Kidney epithelial cell (primary cell): ENCODE data around the gene CELF5. TPM values are rescaled to one million over a fixed set of nuclear protein-coding genes. Genes with fewer than 3 reads are reported as not detected.
"Not testable (repeated sequence)": the region's sequence is repeated elsewhere in the genome, so short reads cannot be mapped to it uniquely, and the experiment has no call there.

ENCODE experiments used
- DNase-seq: peaks from one replicate; pipeline ENCODE4 v3.0.0-alpha.2; 2010; ENCODE audit warnings: low read depth
- H3K27me3 ChIP-seq: 2 replicates; pipeline ENCODE4 v1.6.0; 2011; ENCODE audit warnings: low read length; ENCODE audit not compliant: control insufficient read depth, insufficient read depth
- H3K36me3 ChIP-seq: 2 replicates; pipeline ENCODE4 v1.5.1; 2011; ENCODE audit warnings: low read length; ENCODE audit not compliant: control insufficient read depth, insufficient read depth
- H3K4me3 ChIP-seq: 2 replicates; pipeline ENCODE4 v1.5.1; 2011; ENCODE audit warnings: low read depth, mild to moderate bottlenecking, control low read depth, low read length
- total RNA-seq: library from RNA; depleted of rRNA; stranded (reverse); fragments of >200 nt; gene quantifications from 2 replicates; pipeline ENCODE4 v1.2.3, GENCODE V29; 2015
- TF ChIP-seq, protein P1 (sequence below): IDR thresholded peaks from 2 replicates; pipeline ENCODE4 v1.5.1; 2011; ENCODE audit warnings: mild to moderate bottlenecking, moderate library complexity, low read length, control low read depth, inconsistent platforms; ENCODE audit not compliant: insufficient read depth, poor library complexity, severe bottlenecking

CELF5 gene
- total RNA-seq, 1 donor from 2014 or later = 0.17 TPM

DNA sequence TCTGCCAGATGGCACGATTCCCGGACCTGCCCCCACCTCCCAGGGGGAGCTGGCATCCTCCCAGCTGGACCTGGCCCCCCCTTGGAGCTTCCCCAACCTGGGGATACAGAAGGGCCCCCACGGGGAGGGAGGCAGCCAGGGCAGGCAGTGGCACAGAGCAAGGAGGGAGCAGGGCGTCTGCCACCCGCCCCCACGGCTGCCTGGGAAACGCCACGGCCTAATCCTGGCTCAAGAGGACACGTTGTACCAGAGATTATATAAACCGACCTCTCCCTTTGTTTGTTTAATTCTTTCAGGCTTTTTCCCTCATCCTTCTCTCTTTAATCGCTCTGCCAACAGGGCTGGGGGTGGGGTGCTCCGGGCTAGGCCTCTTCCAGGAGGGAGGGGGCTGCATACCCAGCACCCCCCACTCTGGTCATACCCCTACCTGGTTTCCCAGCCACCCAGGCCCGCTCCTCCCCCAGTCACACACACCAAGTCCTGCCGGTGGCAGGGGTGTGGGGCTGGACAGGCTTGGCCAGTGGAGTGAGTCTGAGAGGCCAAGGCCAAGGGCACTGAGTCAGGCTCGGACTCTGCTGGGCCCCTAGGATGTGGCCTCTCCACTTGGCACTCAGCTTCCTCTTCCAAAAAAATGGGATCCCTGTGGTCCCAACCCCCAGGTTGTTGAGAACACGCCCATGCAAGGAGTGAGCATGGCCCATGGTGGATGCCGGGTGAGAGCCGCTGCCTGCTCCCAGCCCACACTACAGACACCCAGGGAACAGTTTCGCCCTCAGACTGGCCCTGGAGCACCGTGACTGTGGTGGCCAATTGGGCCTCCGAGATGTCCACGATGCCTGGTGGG lies 112.4 kb downstream of the CELF5 start:
- TF ChIP-seq, protein P1, sequence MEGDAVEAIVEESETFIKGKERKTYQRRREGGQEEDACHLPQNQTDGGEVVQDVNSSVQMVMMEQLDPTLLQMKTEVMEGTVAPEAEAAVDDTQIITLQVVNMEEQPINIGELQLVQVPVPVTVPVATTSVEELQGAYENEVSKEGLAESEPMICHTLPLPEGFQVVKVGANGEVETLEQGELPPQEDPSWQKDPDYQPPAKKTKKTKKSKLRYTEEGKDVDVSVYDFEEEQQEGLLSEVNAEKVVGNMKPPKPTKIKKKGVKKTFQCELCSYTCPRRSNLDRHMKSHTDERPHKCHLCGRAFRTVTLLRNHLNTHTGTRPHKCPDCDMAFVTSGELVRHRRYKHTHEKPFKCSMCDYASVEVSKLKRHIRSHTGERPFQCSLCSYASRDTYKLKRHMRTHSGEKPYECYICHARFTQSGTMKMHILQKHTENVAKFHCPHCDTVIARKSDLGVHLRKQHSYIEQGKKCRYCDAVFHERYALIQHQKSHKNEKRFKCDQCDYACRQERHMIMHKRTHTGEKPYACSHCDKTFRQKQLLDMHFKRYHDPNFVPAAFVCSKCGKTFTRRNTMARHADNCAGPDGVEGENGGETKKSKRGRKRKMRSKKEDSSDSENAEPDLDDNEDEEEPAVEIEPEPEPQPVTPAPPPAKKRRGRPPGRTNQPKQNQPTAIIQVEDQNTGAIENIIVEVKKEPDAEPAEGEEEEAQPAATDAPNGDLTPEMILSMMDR = no peak
- peak; percentile 45 for DNase-seq
- Histone ChIP-seq H3K27me3 (no peaks in the 10 kb centered on the region), H3K36me3 (no peaks in the 10 kb centered on the region), H3K4me3 (no peak overlapping the region)

DNA sequence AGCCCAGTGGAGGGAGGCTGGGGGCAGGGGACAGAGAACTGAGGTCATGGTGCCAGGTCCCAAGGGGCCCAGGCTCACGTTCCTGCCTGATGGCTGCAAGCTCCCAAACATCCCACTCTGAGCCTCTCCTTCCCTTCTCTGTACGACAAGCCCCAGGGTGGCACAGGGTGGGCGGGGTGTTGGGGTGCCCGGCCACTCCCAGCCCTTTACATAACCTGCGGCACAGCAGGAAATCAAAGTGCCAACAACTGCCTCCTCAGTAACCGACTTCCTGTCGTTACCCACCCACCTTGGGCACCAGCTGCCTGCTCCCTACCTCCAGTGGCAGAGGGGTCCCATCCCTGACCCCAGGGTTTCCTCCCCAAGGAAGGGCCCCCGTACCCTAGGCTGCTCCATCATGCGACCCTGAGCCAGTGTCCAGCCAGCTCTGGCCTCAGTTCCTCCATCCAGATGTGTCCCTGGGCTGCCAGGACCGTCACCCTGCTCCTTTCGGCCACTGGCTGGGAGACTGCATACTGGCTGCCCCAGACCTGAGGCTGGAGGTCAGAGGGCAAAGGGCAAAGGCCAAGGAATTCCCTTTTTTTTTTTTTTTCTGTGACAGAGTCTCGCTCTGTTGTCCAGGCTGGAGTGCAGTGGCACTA lies 114.2 kb downstream of the CELF5 start:
- TF ChIP-seq, protein P1 = no peak
- H3K4me3 ChIP-seq = no peak overlapping the region

DNA sequence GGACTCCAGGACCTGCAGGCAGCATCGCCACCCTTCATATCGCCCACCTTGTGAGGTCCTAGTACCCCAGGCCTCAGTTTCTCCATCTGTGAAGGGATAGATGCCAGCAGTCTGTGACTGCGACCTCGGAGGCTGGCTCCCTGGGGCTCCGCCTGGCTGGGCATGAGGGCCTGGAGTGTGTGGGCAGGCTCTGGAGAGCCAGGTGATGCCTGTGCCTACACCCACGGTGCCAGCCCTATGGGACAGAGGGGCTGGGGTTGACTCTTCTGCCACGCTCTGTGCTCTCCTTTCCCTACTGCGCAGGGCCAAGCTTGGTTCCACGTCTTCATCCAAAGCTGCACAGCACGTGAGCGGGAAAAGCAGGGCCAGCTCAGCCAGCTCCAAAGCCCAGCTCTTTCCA lies 115.9 kb downstream of the CELF5 start:
- Histone ChIP-seq H3K4me3 (no peak overlapping the region), H3K27me3 (no peaks in the 10 kb centered on the region), H3K36me3 (no peaks in the 10 kb centered on the region)
- DNase-seq = no peak
- TF ChIP-seq, protein P1 = no peak

More for the DNA sequence above, 114.2 kb downstream of the CELF5 start:
- Histone ChIP-seq H3K36me3 (no peaks in the 10 kb centered on the region), H3K27me3 (no peaks in the 10 kb centered on the region)
- DNase-seq = no peak

DNA sequence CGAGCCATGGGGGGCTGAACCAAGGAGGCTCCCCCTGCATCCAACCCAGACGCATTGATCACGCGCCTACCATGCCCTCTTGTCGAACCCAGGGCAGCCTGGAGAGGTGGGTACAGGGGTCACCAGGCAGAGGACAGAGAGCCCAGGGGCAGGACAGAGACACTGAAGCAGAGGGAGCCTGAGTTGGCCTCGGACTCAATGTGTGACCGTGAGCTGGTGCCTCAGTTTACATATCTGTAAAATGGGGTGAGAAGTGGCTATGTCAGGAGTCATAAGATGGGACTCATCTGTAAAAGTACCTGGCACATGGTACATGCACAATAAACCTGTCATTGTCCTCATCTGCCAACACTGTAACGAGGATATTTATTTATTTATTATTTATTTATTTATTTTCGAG lies 117.8 kb downstream of the CELF5 start:
- TF ChIP-seq, protein P1 = no peak
- Histone ChIP-seq H3K4me3 (no peak overlapping the region), H3K36me3 (no peaks in the 10 kb centered on the region), H3K27me3 (peaks cover 2% of the 10 kb centered on the region)
- DNase-seq = no peak

DNA sequence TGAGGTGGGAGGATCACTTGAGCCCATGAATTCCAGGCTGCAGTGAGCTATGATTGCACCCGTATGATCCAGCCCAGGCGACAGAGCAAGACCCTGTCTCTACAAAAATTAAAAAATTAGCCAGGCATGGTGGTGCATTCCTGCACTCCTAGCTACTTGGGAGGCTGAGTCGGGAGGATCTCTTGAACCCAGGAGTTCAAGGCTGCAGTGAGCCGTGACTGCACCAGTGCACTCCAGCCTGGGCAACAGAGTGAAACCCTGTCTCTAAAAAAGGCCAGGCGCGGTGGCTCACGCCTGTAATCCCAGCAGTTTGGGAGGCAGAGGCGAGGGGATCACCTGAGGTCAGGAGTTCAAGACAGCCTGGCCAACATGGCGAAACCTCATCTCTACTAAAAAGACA lies 118.5 kb downstream of the CELF5 start:
- not testable (repeated sequence) for H3K27me3 ChIP-seq, H3K36me3 ChIP-seq, H3K4me3 ChIP-seq, DNase-seq

DNA sequence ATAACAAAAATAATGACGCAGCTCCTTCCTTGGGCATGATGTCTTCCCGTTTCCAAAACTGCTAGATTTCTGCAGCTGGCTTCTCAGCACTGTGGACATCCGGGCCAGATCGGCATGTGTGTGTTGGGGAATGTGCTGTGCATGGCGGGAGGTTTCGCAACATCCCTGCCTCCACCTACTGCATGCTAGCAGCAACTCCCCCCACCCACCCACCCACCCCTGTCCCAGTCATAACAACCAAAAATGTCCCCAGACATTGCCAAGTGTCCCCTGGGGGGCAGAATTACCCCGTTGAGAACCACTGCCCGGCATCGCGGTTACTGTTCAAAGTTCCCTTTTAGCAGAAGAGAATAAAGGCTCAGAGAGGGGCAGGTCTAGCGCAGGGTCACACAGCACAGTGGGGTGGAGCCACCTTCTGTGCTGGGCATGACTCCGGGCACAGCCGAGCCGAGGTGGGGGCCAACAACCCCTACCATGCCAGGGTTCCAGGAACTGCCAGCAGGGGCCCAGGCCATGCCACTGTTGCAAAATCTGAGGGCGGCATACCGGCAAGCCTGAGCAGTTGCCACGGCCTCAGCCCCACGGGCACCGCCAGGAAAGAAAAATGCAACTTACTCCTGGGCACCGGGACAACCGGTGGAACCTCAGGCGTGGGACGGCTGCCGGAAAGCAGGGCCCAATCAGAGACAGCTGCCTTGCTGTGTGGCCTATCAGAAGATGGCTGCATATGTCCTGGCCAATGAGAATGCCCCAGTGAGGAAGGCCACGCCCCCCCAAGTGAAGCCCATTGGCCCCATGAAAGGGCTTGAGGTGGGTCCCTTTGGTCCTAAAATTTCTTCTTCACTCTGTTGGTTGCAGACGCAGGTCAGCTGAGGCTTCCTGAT lies 119.4 kb downstream of the CELF5 start:
- DNase-seq = no peak
- no peak overlapping the region for H3K4me3 ChIP-seq
- H3K36me3 ChIP-seq = no peaks in the 10 kb centered on the region
- H3K27me3 ChIP-seq = peaks cover 2% of the 10 kb centered on the region
- TF ChIP-seq, protein P1 = no peak
